CD4-positive, alpha-beta T cell treated with Interleukin-12 subunit alpha and Interleukin-12 subunit beta, for 1 hour (primary cell): ENCODE measurements around the gene FLT3LG.

ENCODE experiments used
- DNase-seq: peaks from one replicate; pipeline ENCODE4 v3.0.0-alpha.2; 2020

FLT3LG gene

DNA sequence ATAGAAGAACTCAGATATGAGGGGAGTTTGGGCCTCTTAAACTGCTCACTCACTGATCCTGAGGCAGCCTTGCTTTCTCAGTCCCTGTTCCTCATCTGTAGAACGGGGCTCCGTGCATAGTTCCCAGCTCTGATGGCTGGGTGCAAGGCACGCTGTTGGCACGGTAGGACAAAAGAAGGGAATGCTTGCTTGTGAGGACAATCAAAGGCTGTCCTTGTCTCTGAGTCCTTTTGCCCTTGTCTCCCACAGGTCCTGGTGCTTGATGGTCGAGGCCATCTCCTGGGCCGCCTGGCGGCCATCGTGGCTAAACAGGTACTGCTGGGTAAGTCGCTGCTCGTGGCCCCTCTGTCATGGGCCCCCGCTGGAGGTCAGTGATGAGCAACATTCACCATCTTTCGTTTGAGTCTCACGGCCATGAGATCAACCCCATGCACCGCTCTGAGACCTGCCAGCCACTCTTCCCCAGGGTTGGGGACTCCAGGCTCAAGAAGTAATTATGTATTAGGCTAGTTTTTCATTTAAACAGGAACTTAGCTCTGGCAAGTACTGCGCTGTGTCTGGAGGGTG, 15.7 kb downstream of the FLT3LG start:
- DNase-seq, result peak; percentile 61

- no peak for DNase-seq
Measured at GRCh38 chr19:49490287-49491029, 16.4 kb downstream of the FLT3LG start.

DNA sequence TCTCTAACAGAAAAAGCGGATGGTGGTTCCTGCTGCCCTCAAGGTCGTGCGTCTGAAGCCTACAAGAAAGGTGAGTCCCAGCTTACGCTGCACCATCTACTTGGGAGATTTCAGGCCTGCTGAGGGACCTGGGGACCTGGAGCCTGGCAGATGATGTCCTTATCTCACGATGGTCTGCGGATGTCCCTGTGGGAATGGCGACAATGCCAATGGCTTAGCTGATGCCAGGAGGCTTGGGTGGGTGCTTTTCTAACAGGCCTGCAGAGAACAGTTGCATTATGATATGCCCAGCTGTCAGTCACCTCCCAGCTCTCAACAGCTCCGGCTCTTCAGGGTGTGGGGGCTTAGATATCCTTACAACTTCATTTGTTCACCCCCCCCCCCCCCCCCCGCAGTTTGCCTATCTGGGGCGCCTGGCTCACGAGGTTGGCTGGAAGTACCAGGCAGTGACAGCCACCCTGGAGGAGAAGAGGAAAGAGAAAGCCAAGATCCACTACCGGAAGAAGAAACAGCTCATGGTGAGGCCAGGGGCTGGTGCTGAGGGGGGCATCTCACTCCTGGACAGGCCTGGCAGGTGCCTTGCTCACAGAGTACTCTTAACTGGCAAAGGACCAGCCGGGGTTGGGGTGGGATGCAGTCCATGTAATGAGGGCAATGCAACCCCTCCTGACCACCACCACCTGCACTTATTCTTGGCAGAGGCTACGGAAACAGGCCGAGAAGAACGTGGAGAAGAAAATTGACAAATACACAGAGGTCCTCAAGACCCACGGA, 17.2 kb downstream of the FLT3LG start:
- no peak for DNase-seq

DNA sequence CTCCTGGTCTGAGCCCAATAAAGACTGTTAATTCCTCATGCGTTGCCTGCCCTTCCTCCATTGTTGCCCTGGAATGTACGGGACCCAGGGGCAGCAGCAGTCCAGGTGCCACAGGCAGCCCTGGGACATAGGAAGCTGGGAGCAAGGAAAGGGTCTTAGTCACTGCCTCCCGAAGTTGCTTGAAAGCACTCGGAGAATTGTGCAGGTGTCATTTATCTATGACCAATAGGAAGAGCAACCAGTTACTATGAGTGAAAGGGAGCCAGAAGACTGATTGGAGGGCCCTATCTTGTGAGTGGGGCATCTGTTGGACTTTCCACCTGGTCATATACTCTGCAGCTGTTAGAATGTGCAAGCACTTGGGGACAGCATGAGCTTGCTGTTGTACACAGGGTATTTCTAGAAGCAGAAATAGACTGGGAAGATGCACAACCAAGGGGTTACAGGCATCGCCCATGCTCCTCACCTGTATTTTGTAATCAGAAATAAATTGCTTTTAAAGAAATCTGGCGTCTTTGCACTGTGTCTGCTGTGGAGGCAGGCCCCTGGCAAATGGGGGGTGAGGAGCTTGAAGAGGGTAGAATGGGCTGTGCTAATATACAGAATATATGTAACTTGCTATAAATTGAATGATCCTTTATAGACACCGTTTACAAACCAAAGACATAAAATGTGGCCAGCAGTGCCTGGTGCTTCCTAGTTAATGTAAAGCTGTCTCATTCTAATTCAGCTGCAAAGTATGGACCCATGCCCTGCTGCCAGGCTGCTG, 18.0 kb downstream of the FLT3LG start:
- no peak for DNase-seq

GRCh38 chr19:49492573-49493405, 18.8 kb downstream of the FLT3LG start:
- DNase-seq, result peak; percentile 34

DNA sequence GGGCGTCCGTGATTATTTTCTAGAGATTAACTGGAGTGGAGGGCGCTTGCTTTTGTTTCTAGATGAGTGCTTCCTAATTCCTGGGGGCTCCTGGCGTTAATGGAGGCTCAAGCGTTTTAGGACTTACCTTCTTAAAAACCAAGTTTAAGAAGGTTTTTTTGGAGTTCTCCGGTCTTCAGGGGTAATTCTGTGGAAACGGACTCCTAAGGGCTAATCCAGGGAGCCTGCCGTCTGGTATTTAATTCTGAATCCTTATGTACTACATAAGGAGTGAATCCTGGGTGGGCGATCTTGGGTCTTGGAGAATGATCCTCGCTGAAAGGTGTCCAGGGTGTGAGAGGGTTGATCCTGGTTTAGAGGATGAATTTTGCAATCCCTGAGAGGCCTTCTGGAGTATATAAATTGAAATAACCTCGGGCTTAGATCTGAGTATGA, 22.6 kb downstream of the FLT3LG start:
- no peak for DNase-seq

GRCh38 chr19:49497047-49497788, 23.2 kb downstream of the FLT3LG start:
- DNase-seq, result peak; percentile 87

DNA sequence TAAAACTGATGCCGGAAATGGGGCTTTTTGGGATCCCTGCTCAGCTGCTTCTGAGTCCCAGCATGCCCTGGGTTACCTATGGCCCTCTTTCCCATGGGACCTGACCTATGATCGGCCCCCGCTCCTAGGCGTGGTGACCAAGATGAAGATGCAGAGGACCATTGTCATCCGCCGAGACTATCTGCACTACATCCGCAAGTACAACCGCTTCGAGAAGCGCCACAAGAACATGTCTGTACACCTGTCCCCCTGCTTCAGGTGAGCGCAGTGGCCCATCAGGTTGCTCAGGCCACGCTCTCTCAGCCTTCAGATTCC, 23.7 kb downstream of the FLT3LG start:
- DNase-seq, result peak; percentile 50

DNA sequence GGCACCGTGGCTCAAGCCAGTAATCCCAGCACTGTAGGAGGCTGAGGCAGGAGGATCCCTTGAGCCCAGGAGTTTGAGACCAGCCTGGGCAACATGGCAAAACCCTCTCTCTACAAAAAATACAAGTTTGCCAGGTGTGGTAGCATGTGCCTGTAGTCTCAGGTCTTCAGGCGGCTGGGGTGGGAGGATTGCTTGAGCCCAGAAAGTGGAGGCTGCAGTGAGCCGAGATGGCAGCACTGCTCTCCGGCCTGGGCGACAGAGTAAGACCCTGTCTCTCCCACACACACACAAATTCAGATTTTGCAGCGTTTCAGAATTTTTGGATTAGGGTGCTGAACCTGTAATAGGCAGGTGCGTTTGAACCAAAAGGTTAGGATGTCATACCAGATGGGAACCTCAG, 24.5 kb downstream of the FLT3LG start:
- peak; percentile 50 for DNase-seq

DNA sequence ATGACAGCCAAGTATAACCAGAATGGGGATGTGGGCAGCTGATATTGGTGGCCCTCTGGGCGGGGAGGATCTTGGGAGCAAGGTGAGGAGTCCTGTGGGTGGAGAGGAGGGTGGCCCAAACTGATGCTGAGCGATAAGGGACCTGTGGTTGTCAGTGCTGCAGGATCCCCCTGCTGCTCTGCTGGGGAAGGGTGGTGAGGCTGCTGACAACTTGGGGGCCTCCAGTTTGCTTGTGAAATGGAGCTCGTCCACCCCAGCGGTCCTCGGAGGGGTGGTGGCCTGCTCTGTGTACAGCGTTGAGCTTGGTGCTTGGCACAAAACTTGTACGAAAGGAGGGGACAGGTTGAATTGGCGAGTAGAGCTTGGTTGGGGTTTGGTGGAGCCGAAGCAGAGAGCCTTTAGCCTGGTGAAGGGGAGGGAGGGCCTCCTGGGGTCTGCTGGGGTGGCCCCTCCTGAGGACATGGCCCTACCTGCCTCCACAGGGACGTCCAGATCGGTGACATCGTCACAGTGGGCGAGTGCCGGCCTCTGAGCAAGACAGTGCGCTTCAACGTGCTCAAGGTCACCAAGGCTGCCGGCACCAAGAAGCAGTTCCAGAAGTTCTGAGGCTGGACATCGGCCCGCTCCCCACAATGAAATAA, 25.1 kb downstream of the FLT3LG start:
- peak; percentile 68 for DNase-seq

GRCh38 chr19:49502866-49503581, 29.0 kb downstream of the FLT3LG start:
- peak; percentile 76 for DNase-seq

DNA sequence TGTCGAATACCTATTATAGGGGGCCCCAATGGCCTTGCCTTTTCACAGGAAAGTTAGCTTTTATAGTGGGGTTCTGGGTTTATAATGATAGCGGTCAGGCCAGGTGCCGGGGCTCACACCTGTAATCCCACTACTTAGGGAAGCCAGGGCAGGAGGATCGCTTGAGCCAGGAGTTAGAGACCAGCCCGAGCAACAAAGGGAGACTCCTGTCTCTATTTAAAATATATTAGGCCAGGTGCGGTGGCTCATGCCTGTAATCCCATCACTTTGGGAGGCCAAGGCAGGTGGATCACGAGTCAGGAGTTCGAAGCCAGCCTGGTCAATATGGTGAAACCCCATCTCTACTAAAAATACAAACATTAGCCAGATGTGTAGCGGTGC, 29.6 kb downstream of the FLT3LG start:
- DNase-seq, result no peak

DNA sequence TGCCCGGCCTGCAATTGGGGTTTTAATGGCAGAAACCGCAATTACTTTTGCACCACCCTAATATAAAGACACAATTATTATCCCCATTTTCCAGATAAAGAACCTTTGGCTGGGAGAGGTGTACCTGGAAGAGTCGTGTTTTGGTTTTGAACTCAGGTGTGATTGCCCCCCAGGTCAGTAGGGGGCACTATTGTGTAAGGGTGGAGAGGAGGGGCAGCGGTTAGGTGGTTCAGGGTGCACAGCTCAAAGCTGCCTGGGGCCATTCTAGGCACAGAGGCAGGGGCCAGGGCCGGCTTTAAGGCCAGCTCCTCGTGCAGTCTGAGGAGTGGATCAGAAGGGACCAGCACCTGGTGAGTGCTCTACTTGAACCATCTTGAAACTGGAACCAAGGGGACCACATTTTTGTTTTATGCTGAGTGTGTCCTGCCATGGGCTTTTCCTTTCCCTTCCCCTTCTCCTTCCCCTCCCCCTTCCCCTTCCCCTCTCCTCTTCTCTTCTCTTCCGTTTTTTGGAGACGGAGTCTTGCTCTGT, 32.6 kb downstream of the FLT3LG start:
- peak; percentile 87 for DNase-seq

DNA sequence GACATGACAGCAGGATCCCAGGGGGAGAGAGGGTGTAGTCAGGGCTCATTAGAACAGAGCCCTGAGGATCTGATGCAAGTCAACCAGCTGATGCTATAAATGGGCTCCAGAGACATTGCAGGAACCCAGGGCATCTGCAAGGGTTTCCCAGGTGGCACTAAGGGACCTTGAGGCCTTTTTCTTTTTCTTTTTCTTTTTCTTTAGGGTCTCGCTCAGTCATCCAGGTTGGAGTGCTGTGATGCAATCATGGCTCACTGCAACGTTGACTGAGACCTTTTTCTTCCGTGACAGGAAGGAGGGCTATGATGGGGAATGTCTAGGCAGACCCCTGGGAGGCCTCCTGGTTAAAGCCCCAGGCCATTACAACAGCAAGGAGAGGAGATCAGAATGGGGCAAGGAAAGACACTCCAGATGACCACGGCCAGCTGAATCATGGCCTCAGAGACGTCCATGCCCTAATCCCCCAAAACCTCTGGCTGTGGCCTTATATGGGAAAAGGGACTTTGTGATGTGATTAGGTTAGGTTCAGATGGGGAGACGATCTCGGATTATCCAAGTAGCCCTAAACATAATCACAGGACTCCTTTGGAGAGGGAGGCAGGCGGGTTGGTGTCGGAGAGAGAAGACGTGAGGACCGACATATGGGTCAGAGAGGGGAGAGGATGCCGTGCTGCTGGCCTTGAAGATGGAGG, 33.9 kb downstream of the FLT3LG start:
- no peak for DNase-seq

DNA sequence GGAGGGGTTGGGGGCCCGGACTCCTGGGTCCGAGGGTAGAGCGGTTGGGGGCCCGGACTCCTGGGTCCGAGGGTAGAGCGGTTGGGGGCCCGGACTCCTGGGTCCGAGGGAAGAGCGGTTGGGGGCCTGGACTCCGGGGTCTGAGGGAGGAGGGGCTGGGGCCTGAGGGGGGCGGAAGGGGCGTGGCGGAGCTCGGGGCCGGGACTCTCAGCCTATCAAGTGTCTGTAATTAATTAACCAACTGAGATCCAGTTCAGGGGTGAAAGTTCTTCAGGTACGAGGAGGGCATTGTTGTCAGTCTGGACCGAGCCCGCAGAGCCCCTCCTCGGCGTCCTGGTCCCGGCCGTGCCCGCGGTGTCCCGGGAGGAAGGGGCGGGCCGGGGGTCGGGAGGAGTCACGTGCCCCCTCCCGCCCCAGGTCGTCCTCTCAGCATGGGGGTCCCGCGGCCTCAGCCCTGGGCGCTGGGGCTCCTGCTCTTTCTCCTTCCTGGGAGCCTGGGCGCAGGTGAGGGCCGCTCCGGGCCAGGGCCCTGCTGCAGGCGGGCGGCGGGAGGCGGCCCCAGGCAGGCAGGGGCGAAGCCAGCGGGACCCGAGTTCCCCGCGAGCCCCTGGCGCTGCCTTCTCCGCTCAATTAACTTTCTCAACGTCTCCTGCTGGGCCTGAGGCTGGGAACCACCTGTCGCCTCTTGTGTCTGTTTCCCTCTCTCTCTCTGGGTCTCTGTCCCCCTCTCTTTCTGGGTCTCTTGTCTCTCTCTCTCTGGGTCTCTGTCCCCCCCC, 39.1 kb downstream of the FLT3LG start:
- peak; percentile 40 for DNase-seq

- no peak for DNase-seq
Measured at GRCh38 chr19:49513746-49514118, 39.7 kb downstream of the FLT3LG start.

- DNase-seq, result no peak
Measured at GRCh38 chr19:49514151-49514550, 40.1 kb downstream of the FLT3LG start.

- DNase-seq, result no peak
Measured at GRCh38 chr19:49515767-49516166, 41.8 kb downstream of the FLT3LG start.

- DNase-seq, result no peak
Measured at GRCh38 chr19:49518033-49518432, 44.0 kb downstream of the FLT3LG start.
